ENCODE data around the gene NOS2. TPM values are rescaled to one million over a fixed set of nuclear protein-coding genes. Genes with fewer than 3 reads are reported as not detected.
A peak's percentile ranks its signal among the peaks of the same experiment; 100 is the strongest.

Gene NOS2
- total and polyA plus RNA-seq, 2 donors (not counting 1 experiment from before 2014, with no cell fraction given): under 0.01 TPM; not detected in 1

- no peak overlapping the region for H2AFZ ChIP-seq (ENCODE audit: low read length)
- no peaks in the 10 kb centered on the region for H3K79me2 ChIP-seq (ENCODE audit: control insufficient read depth, insufficient read depth, low read length)
- H3K9ac ChIP-seq (ENCODE audit: insufficient read depth, low read length): no peak overlapping the region
- H3K4me3 ChIP-seq (replicated peaks in 1 of 4; ENCODE audit: control extremely low read depth in 1 of 4, insufficient read depth in 1 of 4, low read depth in 3 of 4, low read length in 4 of 4): no peak overlapping the region
- no peaks in the 10 kb centered on the region for H3K36me3 ChIP-seq (ENCODE audit: control insufficient read depth, insufficient read depth, low read length)
- H4K20me1 ChIP-seq (ENCODE audit: control insufficient read depth, extremely low read depth, insufficient read depth, low read length): no peaks in the 10 kb centered on the region
- DNase-seq (ENCODE audit: low read depth in 2 of 2): peak in 1 of 2 donors; percentile 18
- H3K4me1 ChIP-seq (ENCODE audit: control insufficient read depth, extremely low read depth, insufficient read depth, low read length): no peaks in the 10 kb centered on the region
- H3K4me2 ChIP-seq (ENCODE audit: extremely low read depth, insufficient read depth, low read length): no peak overlapping the region
- H3K9me3 ChIP-seq (ENCODE audit: control insufficient read depth, insufficient read depth, low read depth, low read length): no peaks in the 10 kb centered on the region
- TF ChIP-seq EZH2 (IDR thresholded peaks at IDR 0.05; ENCODE audit: low read length, missing control alignments) (no peak), CTCF (conservative IDR thresholded peaks at IDR 0.05 in 1 of 2, IDR thresholded peaks at IDR 0.05 in 1 of 2; ENCODE audit: low read depth in 1 of 2, low read length in 2 of 2) (no peak)
- no peaks in the 10 kb centered on the region for H3K27me3 ChIP-seq (ENCODE audit: control insufficient read depth, insufficient read depth, low read length)
- H3K27ac ChIP-seq (ENCODE audit: insufficient read depth, low read length): no peak overlapping the region
Observed at GRCh38 chr17:27783440-27784350, 16.6 kb downstream of the NOS2 start.

- Histone ChIP-seq H4K20me1 (ENCODE audit: control insufficient read depth, extremely low read depth, insufficient read depth, low read length) (no peaks in the 10 kb centered on the region), H3K9ac (ENCODE audit: insufficient read depth, low read length) (no peak overlapping the region)
- no peak for TF ChIP-seq EZH2 (IDR thresholded peaks at IDR 0.05; ENCODE audit: low read length, missing control alignments)
- no peak for TF ChIP-seq CTCF (conservative IDR thresholded peaks at IDR 0.05 in 1 of 2, IDR thresholded peaks at IDR 0.05 in 1 of 2; ENCODE audit: low read depth in 1 of 2, low read length in 2 of 2)
Observed at GRCh38 chr17:27782791-27783206, 17.5 kb downstream of the NOS2 start.

GRCh38 chr17:27780828-27781404, 19.4 kb downstream of the NOS2 start:
- H3K4me3 ChIP-seq (replicated peaks in 1 of 4; ENCODE audit: control extremely low read depth in 1 of 4, insufficient read depth in 1 of 4, low read depth in 3 of 4, low read length in 4 of 4): no peak overlapping the region
- no peak overlapping the region for H3K27ac ChIP-seq (ENCODE audit: insufficient read depth, low read length)
- H3K4me2 ChIP-seq (ENCODE audit: extremely low read depth, insufficient read depth, low read length): no peak overlapping the region
- TF ChIP-seq CTCF (conservative IDR thresholded peaks at IDR 0.05 in 1 of 2, IDR thresholded peaks at IDR 0.05 in 1 of 2; ENCODE audit: low read depth in 1 of 2, low read length in 2 of 2): no peak
- TF ChIP-seq EZH2 (IDR thresholded peaks at IDR 0.05; ENCODE audit: low read length, missing control alignments): no peak
- H4K20me1 ChIP-seq (ENCODE audit: control insufficient read depth, extremely low read depth, insufficient read depth, low read length): no peaks in the 10 kb centered on the region
- no peaks in the 10 kb centered on the region for H3K27me3 ChIP-seq (ENCODE audit: control insufficient read depth, insufficient read depth, low read length)
- H3K9ac ChIP-seq (ENCODE audit: insufficient read depth, low read length): no peak overlapping the region
- no peaks in the 10 kb centered on the region for H3K9me3 ChIP-seq (ENCODE audit: control insufficient read depth, insufficient read depth, low read depth, low read length)
- no peaks in the 10 kb centered on the region for H3K4me1 ChIP-seq (ENCODE audit: control insufficient read depth, extremely low read depth, insufficient read depth, low read length)
- DNase-seq (ENCODE audit: low read depth in 2 of 2): no peak
- H2AFZ ChIP-seq (ENCODE audit: low read length): no peak overlapping the region
- H3K36me3 ChIP-seq (ENCODE audit: control insufficient read depth, insufficient read depth, low read length): no peaks in the 10 kb centered on the region
- no peaks in the 10 kb centered on the region for H3K79me2 ChIP-seq (ENCODE audit: control insufficient read depth, insufficient read depth, low read length)

More at GRCh38 chr17:27782791-27783206, 17.5 kb downstream of the NOS2 start:
- H3K9me3 ChIP-seq (ENCODE audit: control insufficient read depth, insufficient read depth, low read depth, low read length): no peaks in the 10 kb centered on the region
- H3K79me2 ChIP-seq (ENCODE audit: control insufficient read depth, insufficient read depth, low read length): no peaks in the 10 kb centered on the region
- H3K27me3 ChIP-seq (ENCODE audit: control insufficient read depth, insufficient read depth, low read length): no peaks in the 10 kb centered on the region
- H2AFZ ChIP-seq (ENCODE audit: low read length): no peak overlapping the region
- no peaks in the 10 kb centered on the region for H3K4me1 ChIP-seq (ENCODE audit: control insufficient read depth, extremely low read depth, insufficient read depth, low read length)
- no peak overlapping the region for H3K4me2 ChIP-seq (ENCODE audit: extremely low read depth, insufficient read depth, low read length)
- no peak overlapping the region for H3K27ac ChIP-seq (ENCODE audit: insufficient read depth, low read length)
- H3K36me3 ChIP-seq (ENCODE audit: control insufficient read depth, insufficient read depth, low read length): no peaks in the 10 kb centered on the region
- H3K4me3 ChIP-seq (replicated peaks in 1 of 4; ENCODE audit: control extremely low read depth in 1 of 4, insufficient read depth in 1 of 4, low read depth in 3 of 4, low read length in 4 of 4): no peak overlapping the region
- no peak for DNase-seq (ENCODE audit: low read depth in 2 of 2)
